Right hindlimb (tissue), 1 donor: Measurements from ENCODE around the gene SCYGR1.
"Not testable (repeated sequence)": the region's sequence is repeated elsewhere in the genome, so short reads cannot be mapped to it uniquely, and the experiment has no call there.

Experiments
- DNase-seq: peaks from one replicate; pipeline ENCODE4 v3.0.0-alpha.2; 2018

Gene SCYGR1

GRCh38 chr2:227402321-227402720 lies 14.6 kb upstream of the SCYGR1 start:
- no peak for DNase-seq

- DNase-seq: no peak
Observed at GRCh38 chr2:227401550-227401949, 13.8 kb upstream of the SCYGR1 start.

DNA sequence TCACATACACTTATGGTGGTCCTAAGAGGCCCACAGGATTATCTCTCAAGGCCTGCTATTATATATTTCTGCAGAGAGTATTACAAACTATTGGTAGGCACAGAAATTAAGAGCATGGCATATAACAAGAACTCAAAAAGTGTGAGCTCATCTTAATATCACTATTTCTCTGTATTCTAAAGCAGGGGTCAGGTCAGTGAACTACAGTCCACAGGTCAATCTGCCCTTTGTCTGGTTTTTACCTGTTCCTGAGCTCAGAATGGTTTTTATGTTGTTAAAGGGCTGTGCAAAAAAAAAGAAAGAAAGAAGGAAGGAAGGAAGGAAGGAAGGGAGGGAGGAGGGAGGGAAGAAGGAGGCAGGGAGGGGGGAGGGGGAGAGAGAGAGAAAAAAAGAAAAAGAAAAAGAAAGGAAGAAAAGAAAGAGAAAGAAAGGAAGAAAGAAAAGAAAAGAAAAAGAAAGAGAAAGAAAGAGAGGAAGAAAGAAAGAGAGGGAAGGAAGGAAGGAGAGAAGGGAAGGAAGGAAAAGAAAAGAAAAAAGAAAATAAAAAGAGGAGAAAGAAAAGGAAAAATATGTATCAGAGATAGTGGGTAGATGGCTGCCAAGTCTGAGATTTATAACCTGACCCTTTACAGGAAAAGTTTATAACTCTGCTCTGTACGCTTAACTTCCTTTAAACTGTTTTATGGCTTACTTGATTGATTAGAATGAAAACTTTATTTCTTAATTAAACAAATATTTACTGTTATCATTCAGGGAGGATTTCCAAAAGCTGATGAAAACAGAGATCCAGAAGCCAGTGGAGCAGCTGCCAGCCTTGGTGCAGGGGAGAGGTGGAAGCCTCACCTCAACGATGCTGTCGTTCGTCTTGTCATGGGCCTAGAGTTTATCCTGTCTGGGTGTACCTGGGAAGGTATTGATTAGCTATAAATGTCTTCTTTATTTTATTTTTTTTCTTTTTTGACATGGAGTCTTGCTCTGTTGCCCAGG lies 11.2 kb upstream of the SCYGR1 start:
- no peak for DNase-seq

DNA sequence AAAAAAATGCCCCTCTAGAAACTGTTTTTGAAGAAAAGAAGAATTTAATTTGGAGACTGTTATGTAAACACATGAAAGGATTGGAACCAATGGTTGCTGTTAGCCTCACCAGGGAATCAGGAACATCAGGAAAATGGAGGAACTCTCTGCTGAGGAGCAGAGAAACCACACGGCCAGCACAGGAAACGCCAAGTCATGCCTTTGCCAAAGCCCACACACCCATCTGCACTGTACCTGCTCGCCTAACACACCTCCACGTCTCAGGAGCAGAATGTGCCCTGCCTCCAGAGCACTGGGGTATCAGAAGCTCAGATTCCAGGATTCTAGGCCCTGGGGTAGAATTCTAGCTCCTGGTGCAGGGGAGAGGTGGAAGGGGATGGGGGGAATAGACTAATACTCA lies 9.8 kb upstream of the SCYGR1 start:
- DNase-seq: no peak

GRCh38 chr2:227395556-227395955 lies 7.8 kb upstream of the SCYGR1 start:
- no peak for DNase-seq

DNA sequence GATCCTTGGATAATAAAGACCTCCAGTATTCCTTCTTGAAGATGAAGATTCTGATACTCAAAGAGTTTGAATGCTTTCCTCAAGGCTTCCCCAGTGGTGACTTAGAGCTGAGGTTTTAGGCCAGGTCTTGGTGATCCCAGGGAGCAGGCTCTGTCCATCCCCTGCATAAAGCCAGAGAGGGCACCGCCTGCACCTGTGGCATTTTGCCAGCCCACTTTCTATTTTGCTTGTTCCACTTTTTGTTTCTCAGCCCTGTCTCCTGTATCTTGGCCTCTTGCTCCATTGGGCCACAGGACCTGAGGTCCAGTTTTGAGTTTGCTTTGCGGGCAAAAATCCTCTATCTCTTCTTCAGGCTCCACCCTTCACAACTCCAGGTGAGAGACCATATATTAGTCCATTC lies 6.7 kb upstream of the SCYGR1 start:
- DNase-seq: no peak

DNA sequence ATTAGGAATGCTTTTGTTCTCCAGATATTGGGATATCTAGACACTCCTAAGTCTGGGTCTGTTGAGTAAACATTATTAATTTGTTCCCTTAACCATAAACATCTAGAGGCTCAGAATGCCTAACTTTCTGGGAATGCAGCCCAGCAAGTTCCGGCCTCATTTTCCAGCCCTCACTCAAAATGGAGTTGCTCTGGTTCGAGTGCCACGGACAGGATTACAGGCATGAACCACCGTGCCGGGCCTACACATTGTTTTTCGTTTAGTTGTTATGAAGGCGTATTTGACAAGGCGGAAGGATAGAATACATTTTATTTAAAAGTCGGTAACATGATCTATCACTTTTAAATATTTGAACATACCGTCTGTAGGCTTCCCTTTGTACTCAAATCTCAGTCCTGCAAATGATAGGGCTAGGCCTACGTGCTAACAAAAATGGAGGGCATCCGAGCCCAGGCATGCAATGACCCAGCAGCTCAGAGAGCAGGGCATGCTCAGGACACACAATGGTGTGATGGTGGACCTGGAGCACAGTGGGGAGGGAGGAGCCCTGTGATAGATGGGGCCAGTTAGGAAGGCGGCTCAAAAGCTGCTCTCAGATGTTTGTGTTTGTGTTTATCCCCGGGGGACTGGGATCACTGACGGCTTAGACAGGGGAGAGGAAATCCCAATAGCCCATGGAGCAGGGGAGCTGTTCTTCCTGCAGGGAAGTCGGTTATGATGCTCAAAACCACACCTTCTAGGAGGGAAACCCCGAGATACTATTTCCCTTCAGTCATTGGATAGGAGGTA lies 2.9 kb upstream of the SCYGR1 start:
- no peak for DNase-seq

GRCh38 chr2:227389661-227390060 lies 1.9 kb upstream of the SCYGR1 start:
- no peak for DNase-seq

- no peak for DNase-seq
Observed at GRCh38 chr2:227389231-227389630, 1.5 kb upstream of the SCYGR1 start.

DNA sequence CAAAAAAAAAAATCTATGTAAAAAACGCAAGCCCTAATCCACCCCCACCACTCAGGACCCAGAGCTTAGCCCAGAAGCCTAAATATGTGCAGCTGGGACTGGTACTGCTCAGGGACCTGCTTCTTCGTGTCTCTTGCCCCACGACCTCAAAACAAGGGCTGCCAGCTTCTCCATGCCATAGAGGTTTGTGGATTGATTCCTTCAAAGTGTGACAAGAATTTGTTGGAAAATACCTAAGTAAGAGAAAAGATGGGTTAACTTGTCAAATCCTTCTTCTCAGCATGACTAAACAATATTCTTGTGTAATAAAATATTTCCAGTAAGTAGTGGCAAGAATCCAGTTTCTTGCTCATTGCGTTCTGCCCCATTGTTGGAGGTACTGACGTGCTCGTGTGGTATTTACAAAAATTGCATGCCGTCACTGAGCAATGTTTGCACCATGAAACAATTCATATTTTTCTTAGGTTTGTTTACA lies 825 bp upstream of the SCYGR1 start:
- no peak for DNase-seq

DNA sequence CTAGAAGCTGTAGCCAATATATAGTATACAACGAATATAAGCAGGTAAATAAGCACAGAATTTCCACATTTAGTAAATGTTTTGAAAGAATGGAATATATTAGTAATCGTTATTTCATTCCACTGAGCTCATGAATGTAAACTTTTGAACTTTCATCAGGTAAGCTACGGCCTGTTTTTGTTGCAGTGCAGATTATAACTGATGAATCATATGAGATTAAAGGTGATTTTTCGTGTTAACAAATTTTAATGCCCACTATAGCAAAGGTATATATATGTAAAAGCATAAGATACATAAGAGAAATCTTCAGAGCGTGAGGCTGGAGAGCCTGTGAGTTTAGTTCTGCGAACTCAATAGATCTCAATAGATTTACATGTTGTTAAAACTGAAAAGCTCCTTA lies 1.1 kb downstream of the SCYGR1 start:
- DNase-seq: no peak

- DNase-seq: no peak
Observed at GRCh38 chr2:227383686-227384085, 4.1 kb downstream of the SCYGR1 start.

- DNase-seq: not testable (repeated sequence)
Observed at GRCh38 chr2:227382241-227382835, 5.4 kb downstream of the SCYGR1 start.

- DNase-seq: no peak
Observed at GRCh38 chr2:227379095-227379494, 8.7 kb downstream of the SCYGR1 start, which contains the start of gene TM4SF20. TM4SF20 (minus strand) TSS chr2:227379306; CDS start chr2:227379268, 38 bp downstream.

DNA sequence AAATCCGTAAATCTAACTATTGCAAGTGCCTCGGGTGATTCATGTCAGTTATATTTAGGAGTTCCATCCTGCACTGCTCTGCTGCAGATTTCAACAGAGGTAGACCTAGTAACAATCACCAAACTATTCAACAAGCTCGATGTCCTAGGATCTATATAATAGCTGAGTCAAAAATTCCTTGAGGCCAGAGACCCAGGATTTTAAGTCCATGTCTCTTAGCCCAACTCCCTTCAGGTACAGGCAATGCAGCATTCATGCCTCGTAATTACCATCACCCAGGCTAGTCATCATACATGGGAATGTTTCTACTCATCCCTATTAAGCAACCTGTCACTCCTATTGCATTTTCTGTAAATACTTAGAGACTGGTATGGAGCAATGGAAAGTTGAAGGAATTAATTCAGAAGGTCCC lies 9.4 kb downstream of the SCYGR1 start:
- no peak for DNase-seq

DNA sequence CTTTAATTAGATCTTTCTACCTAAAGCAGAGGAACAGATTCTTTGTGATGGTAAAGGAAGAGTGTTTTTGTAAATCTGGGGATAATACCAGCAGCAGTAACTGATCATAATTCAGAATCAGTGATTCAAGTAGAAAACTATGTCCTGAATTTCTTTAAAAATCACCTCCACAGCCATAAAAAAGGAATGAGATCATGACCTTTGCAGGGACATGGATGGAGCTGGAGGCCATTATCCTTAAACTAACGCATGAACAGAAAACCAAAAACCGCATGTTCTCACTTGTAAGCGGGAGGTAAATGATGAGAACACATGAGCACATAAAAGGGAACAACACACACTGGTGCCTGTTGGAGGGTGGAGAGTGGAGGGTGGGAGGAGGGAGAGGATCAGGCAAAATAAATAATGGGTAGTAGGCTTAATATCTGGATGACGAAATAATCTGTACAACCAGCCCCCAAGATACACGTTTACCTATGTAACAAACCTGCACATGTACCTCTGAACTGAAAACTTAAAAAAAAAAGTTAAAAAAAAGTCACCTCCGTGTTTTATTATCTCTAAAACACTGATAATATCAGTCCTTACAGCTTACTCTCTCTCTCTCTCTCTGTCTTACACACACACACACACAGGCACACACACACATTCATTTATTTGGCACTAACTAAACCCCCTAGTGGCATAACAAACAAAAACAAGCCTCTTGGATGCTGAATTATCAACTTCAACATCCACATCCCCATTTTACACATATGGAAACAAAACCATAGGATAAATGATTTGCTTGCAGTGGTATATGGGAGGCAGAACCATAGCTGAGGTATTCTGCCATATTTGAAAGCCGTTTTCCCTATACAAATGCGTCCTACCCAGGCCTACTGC lies 10.0 kb downstream of the SCYGR1 start:
- DNase-seq: no peak

- DNase-seq: no peak
Observed at GRCh38 chr2:227376656-227377396, 10.9 kb downstream of the SCYGR1 start.

GRCh38 chr2:227374158-227374557 lies 13.6 kb downstream of the SCYGR1 start:
- DNase-seq: no peak

GRCh38 chr2:227373389-227373788 lies 14.4 kb downstream of the SCYGR1 start:
- no peak for DNase-seq

GRCh38 chr2:227370791-227371312 lies 16.9 kb downstream of the SCYGR1 start:
- no peak for DNase-seq

DNA sequence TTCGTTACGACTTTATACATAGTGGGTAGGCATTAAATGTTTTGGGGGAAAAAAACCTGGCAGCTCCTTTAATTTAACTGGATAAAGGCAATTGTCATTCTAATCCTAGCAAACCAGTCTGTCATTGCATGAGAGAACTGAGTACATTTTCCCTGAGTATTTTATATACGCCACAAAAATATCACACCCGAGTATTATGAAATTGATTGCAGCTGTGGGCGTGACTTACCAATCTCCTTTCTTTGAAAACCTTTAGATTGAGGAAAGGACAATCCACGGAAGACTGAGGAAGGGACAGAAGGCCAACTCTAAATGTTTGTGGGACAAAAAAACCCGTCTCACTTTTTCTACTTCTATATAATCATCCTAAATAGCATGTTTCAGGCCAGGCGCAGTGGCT lies 17.7 kb downstream of the SCYGR1 start:
- no peak for DNase-seq
